ENCODE data around the gene GRAMD1B. TPM values are rescaled to one million over a fixed set of nuclear protein-coding genes. Genes with fewer than 3 reads are reported as not detected.
"Not testable (repeated sequence)": the region's sequence is repeated elsewhere in the genome, so short reads cannot be mapped to it uniquely, and the experiment has no call there.

GRAMD1B gene
- total RNA-seq, 1 experiment from 2014 or later = 14.9 TPM

GRCh38 chr11:123640677-123641494 lies 210.8 kb downstream of the GRAMD1B start:
- peak; percentile 29 for DNase-seq (ENCODE audit: low read depth)

GRCh38 chr11:123641495-123641840 lies 211.4 kb downstream of the GRAMD1B start:
- no peak for DNase-seq (ENCODE audit: low read depth)

GRCh38 chr11:123642435-123642834 lies 212.4 kb downstream of the GRAMD1B start:
- DNase-seq (ENCODE audit: low read depth) = no peak

- DNase-seq (ENCODE audit: low read depth) = no peak
Measured at GRCh38 chr11:123645286-123645975, 215.4 kb downstream of the GRAMD1B start.

- no peak for DNase-seq (ENCODE audit: low read depth)
Measured at GRCh38 chr11:123650901-123651300, 220.8 kb downstream of the GRAMD1B start.

GRCh38 chr11:123652599-123652998 lies 222.5 kb downstream of the GRAMD1B start:
- DNase-seq (ENCODE audit: low read depth) = no peak

GRCh38 chr11:123653483-123653826 lies 223.4 kb downstream of the GRAMD1B start:
- DNase-seq (ENCODE audit: low read depth) = no peak

- DNase-seq (ENCODE audit: low read depth) = peak; percentile 34
Measured at GRCh38 chr11:123653827-123654565, 223.9 kb downstream of the GRAMD1B start.

GRCh38 chr11:123654566-123655081 lies 224.6 kb downstream of the GRAMD1B start, which contains the start of gene SCN3B:
TSS of gene SCN3B (minus strand) at chr11:123654624. CDS start at chr11:123653801, 823 bp downstream.
- peak; percentile 45 for DNase-seq (ENCODE audit: low read depth)

- no peak for DNase-seq (ENCODE audit: low read depth)
Measured at GRCh38 chr11:123659311-123659710, 229.2 kb downstream of the GRAMD1B start.

GRCh38 chr11:123659965-123660364 lies 229.9 kb downstream of the GRAMD1B start:
- DNase-seq (ENCODE audit: low read depth) = not testable (repeated sequence)

GRCh38 chr11:123665306-123665705 lies 235.2 kb downstream of the GRAMD1B start:
- no peak for DNase-seq (ENCODE audit: low read depth)

- DNase-seq (ENCODE audit: low read depth) = no peak
Measured at GRCh38 chr11:123670081-123670480, 240.0 kb downstream of the GRAMD1B start.

GRCh38 chr11:123671534-123671933 lies 241.5 kb downstream of the GRAMD1B start:
- no peak for DNase-seq (ENCODE audit: low read depth)

GRCh38 chr11:123672568-123672967 lies 242.5 kb downstream of the GRAMD1B start:
- no peak for DNase-seq (ENCODE audit: low read depth)

- no peak for DNase-seq (ENCODE audit: low read depth)
Measured at GRCh38 chr11:123674297-123674696, 244.2 kb downstream of the GRAMD1B start.

Other genes starting within 250 kb of the GRAMD1B start
- 42.7 and 44.9 TPM in 2 replicates for gene CLMP, start 235.0 kb upstream of the GRAMD1B start, total RNA-seq (2014; rRNA removed; shearing (Covaris generic))
- gene SCN3B, start 224.4 kb downstream of the GRAMD1B start, total RNA-seq (2014; rRNA removed; shearing (Covaris generic)) = not detected in 2 replicates

Data from RPMI7951 (cell line).